Retina (tissue), 1 donor: ENCODE data around the gene SENP1.
A peak's percentile ranks its signal among the peaks of the same experiment; 100 is the strongest.
"Not testable (repeated sequence)": the region's sequence is repeated elsewhere in the genome, so short reads cannot be mapped to it uniquely, and the experiment has no call there.

Experiments
- DNase-seq: peaks from one replicate; pipeline ENCODE4 v3.0.0-alpha.2; 2016

The SENP1 gene

GRCh38 chr12:48105867-48106680 is at the start of gene SENP1:
TSS of gene SENP1 (minus strand) at chr12:48106079. CDS start at chr12:48101472, 4,607 bp downstream.
- peak; percentile 98 for DNase-seq

GRCh38 chr12:48151103-48151771 is 45.4 kb upstream of the SENP1 start:
- no peak for DNase-seq

DNA sequence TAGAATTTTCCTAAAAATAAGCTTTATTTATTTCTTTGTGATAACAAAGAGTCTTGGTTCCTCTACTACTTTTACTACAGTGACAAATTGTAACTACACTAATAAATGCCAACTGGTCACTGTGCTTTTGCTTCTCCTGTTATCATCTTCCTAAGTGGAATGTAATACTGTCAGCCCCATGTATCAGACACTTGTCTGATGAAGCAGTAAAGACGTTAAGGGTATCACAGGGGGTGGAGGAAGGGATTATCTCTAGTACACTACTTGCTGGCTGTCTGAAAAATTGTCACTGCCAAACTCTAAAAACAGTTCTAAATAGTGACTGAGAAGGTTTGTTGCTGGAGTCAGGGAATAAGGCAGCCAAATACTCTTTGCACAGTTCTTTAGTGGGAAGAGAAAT is 40.1 kb upstream of the SENP1 start:
- DNase-seq = no peak

GRCh38 chr12:48143898-48144297 is 38.0 kb upstream of the SENP1 start:
- no peak for DNase-seq

DNA sequence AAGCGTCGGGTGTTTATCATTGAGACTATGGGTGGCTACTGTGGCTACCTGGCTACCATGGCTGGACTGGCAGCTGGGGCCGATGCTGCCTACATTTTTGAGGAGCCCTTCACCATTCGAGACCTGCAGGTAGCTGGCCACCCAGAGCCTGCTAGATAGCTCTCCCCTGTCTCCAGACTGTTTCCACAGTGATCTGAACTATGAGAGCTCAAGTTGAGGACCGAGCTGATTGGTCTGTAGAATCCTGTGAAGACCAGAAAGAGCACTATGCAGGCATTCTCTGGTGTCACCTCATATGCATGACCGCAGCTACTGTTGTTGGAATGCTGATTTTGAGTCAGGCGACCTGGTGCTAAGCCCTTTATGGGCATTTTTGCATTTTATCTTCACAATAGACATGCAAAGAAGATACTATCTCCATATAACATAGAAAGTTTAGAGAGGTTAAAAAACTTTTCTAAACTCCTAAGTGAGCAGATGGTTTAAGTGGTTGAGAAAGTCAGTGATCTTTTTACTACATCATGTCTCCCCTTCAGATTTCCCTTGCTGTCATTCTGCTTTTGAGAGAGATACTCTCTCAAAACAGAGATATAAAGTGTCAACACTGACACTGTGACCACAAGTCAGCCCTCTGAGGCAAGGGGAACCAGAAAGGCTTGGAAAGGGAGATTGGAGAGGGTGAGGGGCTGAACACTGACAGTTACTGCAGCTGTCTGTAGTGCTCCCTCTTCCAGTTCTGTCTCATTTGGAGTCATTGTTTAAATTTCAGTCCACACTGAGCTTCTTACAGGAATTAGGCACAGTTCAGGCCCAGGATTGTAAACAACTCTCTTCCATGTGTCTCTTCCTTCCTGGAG is 37.2 kb upstream of the SENP1 start:
- no peak for DNase-seq

- no peak for DNase-seq
These were observed 29.1 kb upstream of the SENP1 start for GRCh38 chr12:48135027-48135426.

DNA sequence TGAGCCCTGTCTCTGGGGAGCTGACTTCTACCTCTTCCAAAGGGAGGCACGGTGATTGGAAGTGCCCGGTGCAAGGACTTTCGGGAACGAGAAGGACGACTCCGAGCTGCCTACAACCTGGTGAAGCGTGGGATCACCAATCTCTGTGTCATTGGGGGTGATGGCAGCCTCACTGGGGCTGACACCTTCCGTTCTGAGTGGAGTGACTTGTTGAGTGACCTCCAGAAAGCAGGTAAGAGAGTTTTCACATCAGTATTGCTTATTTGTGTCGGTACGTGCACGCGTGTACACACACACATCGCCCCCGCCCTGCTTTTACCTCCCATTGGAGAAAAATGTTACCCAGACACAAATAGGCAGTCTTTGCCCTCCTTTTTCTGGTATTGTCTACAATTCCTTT is 26.9 kb upstream of the SENP1 start:
- no peak for DNase-seq

- no peak for DNase-seq
These were observed 25.6 kb upstream of the SENP1 start for GRCh38 chr12:48131517-48131916.

- no peak for DNase-seq
These were observed 23.5 kb upstream of the SENP1 start for GRCh38 chr12:48129376-48129775.

- no peak for DNase-seq
These were observed 22.9 kb upstream of the SENP1 start for GRCh38 chr12:48128800-48129199.

DNA sequence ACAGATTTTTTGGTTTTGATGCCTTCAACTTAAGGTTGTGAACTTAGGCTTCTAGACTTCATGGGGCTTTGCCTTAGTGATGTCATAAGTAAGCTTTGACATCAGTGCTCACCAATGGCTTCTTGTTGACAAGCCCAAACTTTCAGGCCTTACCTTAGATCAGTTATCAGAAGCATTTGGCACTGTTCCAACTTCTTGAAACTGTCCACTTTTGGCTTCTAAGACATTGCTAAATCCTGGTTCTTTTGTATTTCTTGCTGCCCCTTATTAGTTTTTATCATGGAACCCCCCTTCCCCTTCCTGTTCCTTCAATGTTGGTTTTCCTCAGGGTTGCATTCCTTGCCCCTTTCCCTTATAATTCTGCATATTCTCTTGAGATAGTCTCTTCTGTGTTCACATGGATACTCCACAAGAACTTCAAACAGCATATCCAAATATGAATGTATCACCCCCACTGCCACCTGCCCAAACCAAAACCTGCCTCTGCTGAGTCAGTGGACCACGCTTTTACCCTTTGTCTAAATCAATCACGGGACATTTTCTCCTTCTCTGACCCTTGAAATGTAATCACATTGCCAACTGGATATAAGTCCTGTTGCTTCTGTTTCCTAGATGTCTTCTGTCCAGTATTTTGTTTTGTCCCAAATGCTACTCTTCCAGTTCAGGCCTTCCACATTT is 21.2 kb upstream of the SENP1 start:
- DNase-seq = no peak

- DNase-seq = no peak
These were observed 20.1 kb upstream of the SENP1 start for GRCh38 chr12:48125985-48126384.

- DNase-seq = not testable (repeated sequence)
These were observed 19.7 kb upstream of the SENP1 start for GRCh38 chr12:48125542-48125941.

- no peak for DNase-seq
These were observed 17.3 kb upstream of the SENP1 start for GRCh38 chr12:48123169-48123568.

- no peak for DNase-seq
These were observed 16.4 kb upstream of the SENP1 start for GRCh38 chr12:48122065-48122834.

GRCh38 chr12:48121522-48121921 is 15.6 kb upstream of the SENP1 start:
- peak; percentile 57 for DNase-seq

DNA sequence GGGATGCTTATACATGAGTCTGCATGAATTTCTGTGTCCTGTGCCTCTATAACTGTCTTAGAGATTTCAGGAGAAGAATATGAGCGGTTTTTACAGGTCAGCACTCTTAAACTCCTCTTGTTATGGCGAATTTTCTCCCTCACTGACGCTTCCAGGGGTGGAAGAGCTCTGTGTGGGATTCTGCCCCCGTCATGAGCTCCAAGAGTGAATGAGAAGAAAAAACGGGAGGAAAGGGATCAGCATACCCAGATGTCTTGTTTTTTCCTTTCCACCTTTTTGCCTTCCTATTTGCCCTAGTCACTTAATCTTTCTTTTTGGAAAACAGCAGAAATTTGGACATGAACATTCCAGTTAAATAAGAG is 13.9 kb upstream of the SENP1 start:
- no peak for DNase-seq

DNA sequence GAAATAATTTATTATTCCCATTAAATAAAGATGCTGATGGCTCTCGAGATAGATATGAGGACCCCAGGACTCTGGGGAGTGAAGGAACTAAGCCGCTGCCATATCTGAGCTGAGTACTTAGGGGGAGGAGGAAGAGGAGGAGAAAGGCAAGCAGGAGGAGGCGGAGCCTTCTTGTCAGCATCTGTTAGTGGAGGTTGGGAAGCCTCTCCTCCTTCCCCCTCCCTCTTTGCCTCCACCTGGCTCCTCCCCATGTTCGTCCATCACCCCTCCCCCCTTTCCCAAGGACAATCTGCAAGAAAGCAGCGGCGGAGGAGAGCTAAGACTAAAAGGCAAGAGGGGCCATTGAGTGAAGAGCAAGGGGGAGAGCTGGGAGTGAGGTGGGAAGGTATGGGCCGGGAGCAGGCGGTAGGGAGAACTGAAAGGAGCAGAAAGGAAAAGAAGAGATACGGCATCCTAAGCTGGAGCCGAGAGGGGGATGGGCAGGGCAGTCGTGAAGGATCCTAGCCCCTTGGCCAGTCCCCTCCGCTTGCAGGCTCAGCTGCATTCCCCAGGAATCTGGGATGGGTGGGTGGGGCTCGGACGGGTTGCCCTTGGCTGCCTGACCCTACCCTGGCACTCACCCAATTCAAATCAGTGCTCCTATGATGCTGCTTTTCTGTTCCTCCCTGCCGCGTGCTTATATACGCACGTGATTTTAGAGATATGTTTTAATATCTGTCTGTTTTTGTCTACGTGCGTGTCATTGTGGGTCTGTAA is 13.4 kb upstream of the SENP1 start, which contains the start of gene PFKM:
Gene PFKM, plus strand, starts transcription at position 287 of the 756 bp plus-strand sequence. CDS start 3,411 bp downstream, outside the sequence.
- DNase-seq = peak; percentile 93

- DNase-seq = no peak
These were observed 12.5 kb upstream of the SENP1 start for GRCh38 chr12:48118284-48118871.

DNA sequence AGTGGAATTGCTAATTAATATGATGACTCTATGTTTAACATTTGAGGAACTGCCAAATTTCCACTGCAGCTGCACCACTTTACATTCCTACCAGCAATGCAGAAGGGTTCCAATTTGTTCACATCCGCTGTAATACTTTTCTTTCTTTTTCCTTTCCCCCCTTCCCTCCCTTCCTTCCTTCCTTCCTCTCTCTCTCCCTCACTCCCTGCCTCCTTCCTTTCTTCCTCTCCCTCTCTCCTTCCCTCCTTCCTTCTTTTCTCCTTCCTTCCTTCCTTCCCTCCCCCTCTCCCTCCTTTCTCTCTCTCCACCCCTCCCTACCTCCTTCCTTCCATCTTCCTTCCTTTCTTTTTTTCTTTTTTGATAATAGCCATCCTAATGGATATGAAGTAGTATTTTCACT is 10.1 kb upstream of the SENP1 start:
- DNase-seq = no peak

DNA sequence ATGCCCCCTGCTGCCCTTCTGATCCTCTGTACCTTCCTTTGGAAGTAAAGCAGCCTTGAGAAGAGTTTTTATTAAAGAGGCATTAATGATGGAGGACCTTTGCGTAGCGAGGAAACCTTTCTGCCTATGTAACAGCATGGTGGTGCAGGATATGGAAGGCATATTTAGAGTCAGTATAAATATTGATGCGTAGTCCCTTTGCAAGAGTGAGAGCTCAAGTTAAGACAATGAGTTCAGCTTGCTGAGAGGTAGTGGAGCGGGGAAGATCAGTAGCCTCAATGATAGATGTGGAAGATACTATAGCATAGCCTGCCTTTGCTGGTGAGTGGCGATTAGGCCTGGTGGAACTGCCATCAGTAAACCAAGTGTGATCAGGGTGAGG is 5.4 kb upstream of the SENP1 start:
- DNase-seq = not testable (repeated sequence)
